GM10248 (cell line): ENCODE results near the gene NEURL1.

Source experiments
- CTCF ChIA-PET: fragments of 300-600 bp; sonication (Branson Sonifier 250); formaldehyde crosslinking; extraction: SDS; loops from one replicate; lab custom pipeline; 2021; ENCODE audit warnings: antibody characterized with exemption; lab: Yijun Ruan, JAX
- POLR2A ChIA-PET: fragments of 350-650 bp; sonication (Branson Sonifier 250); formaldehyde crosslinking; extraction: SDS; loops from one replicate; lab custom pipeline; 2020; ENCODE audit warnings: antibody characterized with exemption; lab: Yijun Ruan, JAX
- DNase-seq: peaks from one replicate; pipeline ENCODE4 v3.0.0; 2012; ENCODE audit errors: extremely low spot score
- TF ChIP-seq, protein P1 (sequence below): IDR thresholded peaks from 2 replicates; pipeline ENCODE4 v1.5.1; 2012; ENCODE audit warnings: mild to moderate bottlenecking, low read depth; ENCODE audit errors: extremely low read depth, missing control alignments, control extremely low read depth

The NEURL1 gene

DNA sequence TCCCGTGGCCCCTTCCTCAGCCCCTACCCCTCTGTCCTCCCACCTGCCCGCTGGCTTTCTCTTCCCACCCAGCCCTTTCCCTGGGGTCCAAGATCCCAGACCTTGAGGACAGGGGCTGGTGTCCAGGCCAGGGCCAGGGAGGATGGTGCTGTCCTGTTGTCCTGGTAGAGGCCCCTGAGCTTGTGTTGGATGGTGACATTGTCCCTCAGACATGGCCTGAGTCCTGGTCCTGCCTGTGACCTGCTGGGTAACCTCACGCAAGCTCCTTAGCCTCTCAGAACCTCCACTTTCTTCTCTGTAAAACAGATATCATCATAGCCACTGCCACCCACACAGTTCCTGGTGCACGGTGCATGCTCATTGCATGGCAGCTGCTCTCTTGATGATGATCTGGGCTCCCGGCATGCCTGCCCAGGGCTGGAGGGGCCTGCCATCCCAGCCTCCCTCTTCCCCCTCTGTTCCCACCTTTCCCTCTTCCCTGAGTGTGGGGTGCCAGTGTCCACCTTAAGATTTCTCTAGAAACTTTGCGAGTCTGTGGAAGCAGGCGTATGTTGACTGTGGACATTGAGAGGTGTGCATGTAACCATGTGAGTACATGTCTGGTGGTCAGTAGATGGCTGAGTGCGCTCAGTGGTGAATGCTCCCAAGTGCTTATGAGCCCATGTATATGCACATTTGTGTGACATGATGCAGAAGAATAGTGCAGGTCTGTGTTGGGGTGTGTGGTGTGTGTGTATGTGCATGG lies 60.4 kb downstream of the NEURL1 start:
- DNase-seq, result no peak
- TF ChIP-seq, protein P1, sequence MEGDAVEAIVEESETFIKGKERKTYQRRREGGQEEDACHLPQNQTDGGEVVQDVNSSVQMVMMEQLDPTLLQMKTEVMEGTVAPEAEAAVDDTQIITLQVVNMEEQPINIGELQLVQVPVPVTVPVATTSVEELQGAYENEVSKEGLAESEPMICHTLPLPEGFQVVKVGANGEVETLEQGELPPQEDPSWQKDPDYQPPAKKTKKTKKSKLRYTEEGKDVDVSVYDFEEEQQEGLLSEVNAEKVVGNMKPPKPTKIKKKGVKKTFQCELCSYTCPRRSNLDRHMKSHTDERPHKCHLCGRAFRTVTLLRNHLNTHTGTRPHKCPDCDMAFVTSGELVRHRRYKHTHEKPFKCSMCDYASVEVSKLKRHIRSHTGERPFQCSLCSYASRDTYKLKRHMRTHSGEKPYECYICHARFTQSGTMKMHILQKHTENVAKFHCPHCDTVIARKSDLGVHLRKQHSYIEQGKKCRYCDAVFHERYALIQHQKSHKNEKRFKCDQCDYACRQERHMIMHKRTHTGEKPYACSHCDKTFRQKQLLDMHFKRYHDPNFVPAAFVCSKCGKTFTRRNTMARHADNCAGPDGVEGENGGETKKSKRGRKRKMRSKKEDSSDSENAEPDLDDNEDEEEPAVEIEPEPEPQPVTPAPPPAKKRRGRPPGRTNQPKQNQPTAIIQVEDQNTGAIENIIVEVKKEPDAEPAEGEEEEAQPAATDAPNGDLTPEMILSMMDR, result no peak
- CTCF ChIA-PET, result interaction anchor here (3.4 kb wide), 1 partner anchor 11 kb away, joined by 20 read pairs; no protein-coding TSS in a partner anchor
- POLR2A ChIA-PET, result no interaction called here

DNA sequence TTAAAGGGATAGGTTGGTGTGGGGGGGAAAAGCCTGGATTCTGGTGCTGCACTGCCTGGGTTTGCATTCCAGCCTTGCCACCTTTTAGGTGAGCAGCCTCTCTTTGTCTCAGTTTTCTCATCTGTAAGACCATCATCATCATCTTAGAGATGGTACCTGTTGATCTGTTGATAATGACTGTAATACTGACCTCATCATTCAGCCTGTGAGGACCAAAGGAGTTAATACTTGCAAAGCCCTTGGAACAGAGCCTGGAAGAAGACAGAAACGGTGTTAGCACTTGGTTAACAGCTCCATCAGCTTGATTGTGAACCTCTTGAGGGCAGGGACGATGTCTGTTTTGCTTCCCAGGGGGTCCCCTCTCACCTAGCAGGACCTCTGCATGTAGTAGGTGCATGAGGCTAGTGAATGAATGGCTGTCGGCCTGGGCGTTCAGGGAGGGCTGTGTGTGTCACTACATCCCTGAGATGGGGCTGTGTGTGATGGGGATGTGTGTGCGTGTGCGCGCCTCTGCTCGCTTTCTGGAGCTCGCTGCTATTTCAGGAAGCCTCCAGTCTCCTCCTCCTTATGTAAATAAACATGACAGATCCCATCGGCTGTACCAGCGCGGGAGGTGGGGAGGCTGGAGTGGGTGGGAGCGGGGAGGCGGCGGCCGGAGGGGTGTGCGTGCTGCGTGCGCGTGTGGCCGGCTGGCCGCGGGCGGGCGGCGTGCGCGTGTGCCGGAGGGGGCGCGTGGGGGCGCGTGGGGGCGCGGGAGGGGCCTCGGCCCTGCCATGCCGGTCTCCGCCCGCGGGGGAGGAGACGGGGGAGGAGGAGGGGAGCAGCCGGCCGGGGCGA lies 61.2 kb downstream of the NEURL1 start:
- POLR2A ChIA-PET, result no interaction called here
- CTCF ChIA-PET, result interaction anchor here (1.1 to 3.4 kb wide), 3 partner anchors 10 to 23 kb away, joined by 3 to 20 read pairs (median 4); no protein-coding TSS in a partner anchor
- peak; percentile 42 for DNase-seq
- TF ChIP-seq, protein P1, result no peak

DNA sequence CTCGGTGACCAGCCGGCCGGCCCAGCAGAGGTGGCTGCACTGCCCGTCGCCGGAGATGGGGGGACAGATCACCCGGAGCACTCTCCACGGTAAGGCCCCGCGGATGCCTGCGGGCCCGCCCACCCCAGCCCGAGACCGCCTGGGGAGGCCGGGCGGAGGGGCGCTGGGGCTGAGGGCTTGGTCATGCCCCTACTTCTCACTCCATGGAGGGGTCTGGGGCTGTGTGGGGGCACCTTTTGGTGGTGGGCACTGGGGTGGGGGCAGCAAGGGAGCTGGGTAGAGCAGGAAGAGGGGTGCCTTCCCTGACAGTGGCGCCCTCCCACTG lies 61.8 kb downstream of the NEURL1 start:
- CTCF ChIA-PET, result interaction anchor here (1.1 to 3.4 kb wide), 4 partner anchors 10 to 22 kb away, joined by 3 to 20 read pairs (median 4); no protein-coding TSS in a partner anchor
- POLR2A ChIA-PET, result no interaction called here
- TF ChIP-seq, protein P1, result no peak
- DNase-seq, result no peak

DNA sequence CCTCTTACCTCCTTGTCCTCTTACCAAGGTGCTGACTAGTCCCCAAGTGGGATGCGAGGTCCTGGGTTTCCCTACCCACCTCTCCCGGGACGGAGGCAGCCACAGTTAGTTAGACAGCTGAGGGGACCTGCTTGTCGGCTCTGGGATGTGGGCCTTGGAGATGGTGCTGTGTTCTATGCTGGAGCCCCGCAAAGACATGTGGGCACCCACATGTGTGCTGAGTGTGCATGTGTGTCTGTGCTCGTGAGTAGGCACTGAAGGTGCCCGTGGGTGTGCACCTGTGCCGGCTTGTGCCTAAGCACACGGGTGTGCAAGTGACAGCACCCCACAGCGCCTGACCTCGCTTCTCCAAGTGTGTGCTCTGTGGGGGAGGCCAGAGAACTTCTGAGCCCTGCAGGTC lies 62.2 kb downstream of the NEURL1 start:
- CTCF ChIA-PET, result interaction anchor here (1.0 to 1.3 kb wide), 4 partner anchors 9 to 22 kb away, joined by 3 to 5 read pairs (median 4); no protein-coding TSS in a partner anchor
- DNase-seq, result no peak

DNA sequence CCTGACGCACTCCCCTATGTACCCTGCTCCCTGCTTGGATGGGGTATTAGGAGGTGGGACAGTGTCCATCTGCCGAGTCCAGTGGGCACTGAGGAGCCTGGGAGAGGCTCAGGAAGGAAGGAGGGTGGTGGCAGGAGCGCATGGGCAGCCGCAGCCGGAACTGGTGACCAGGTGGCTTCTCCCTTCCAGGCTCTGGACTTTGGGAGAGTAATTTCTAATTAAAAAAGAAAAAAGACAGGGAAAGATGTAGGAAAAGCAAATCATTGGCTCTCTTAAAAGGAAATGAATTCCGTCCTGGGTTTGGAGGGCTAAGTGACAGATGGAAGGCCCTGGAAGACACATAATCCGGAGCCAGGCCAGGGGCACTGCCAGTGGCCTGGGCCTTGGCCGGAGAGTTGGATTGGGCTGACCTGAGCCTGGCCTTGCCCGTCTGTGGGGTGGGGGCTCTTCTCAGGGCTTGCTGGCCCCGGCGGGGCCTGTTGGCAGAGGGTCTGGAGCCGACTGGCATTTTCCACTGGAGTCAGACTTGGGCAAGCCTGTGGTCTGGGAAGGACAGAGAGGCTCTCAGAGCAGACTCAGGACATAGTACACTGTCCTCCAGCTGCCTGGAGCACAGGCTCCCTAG lies 63.0 kb downstream of the NEURL1 start:
- TF ChIP-seq, protein P1, result no peak
- ChIA-PET POLR2A (no interaction called here), CTCF (interaction anchor here (1.0 to 1.3 kb wide), 2 partner anchors 8 to 12 kb away, joined by 3 to 5 read pairs; no protein-coding TSS in a partner anchor)
- no peak for DNase-seq

More for the DNA sequence above, 62.2 kb downstream of the NEURL1 start:
- POLR2A ChIA-PET, result no interaction called here
- TF ChIP-seq, protein P1, result no peak

DNA sequence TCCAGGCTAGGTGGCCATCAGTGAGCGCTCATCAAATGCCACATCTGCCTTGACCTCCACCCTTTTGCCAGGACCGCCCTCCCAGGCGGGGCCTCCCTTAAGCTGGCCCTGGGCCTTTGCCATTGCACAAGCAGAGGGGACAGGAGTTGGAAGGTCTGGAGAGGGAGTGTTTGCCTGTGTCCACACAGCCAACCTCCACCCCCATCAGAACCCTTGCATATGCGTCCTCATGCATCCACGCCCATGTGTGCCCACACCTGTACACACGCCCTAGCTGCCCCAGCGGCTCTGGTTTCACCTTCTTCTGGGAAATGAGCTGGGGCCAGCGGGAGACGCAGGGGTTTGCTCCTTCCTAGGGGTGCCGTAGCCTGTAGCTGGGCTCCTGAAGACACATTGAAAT lies 64.0 kb downstream of the NEURL1 start:
- POLR2A ChIA-PET, result no interaction called here
- TF ChIP-seq, protein P1, result no peak
- no peak for DNase-seq
- CTCF ChIA-PET, result no interaction called here
